H9 (cell line): Measurements from ENCODE around the gene CEP85L. TPM values are rescaled to one million over a fixed set of nuclear protein-coding genes. Genes with fewer than 3 reads are reported as not detected.

Experiments
- DNase-seq: peaks from one replicate; pipeline ENCODE4 v3.0.0-alpha.2; 2017
- H2AFZ ChIP-seq: one replicate; pipeline ENCODE4 v1.6.1; 2013; ENCODE audit warnings: mild to moderate bottlenecking, low read length, control low read depth, moderate library complexity
- H2AK5ac ChIP-seq: 2 replicates; pipeline ENCODE4 v1.6.1; 2013; ENCODE audit warnings: low read length, control low read depth, mixed read lengths; ENCODE audit not compliant: insufficient read length
- H2BK120ac ChIP-seq: one replicate; pipeline ENCODE4 v1.6.1; 2013; ENCODE audit warnings: low read depth, mild to moderate bottlenecking, low read length, control low read depth, inconsistent platforms; ENCODE audit not compliant: poor library complexity, severe bottlenecking
- H2BK12ac ChIP-seq: 2 replicates; pipeline ENCODE4 v1.6.1; 2013; ENCODE audit warnings: low read length, control low read depth, mixed read lengths, low read depth; ENCODE audit not compliant: insufficient read length
- H2BK15ac ChIP-seq: 2 replicates; pipeline ENCODE4 v1.6.1; 2013; ENCODE audit warnings: low read depth, low read length, control low read depth
- H2BK20ac ChIP-seq: one replicate; pipeline ENCODE4 v1.6.1; 2013; ENCODE audit warnings: low read depth, mild to moderate bottlenecking, low read length, control low read depth, inconsistent platforms; ENCODE audit not compliant: poor library complexity, severe bottlenecking
- H2BK5ac ChIP-seq: 2 replicates; pipeline ENCODE4 v1.6.1; 2013; ENCODE audit warnings: low read length, control low read depth, mixed read lengths; ENCODE audit not compliant: insufficient read length
- H3K14ac ChIP-seq: 2 replicates; pipeline ENCODE4 v1.6.1; 2013; ENCODE audit warnings: low read length, control low read depth; ENCODE audit not compliant: insufficient read depth
- H3K18ac ChIP-seq: 2 replicates; pipeline ENCODE4 v1.6.1; 2013; ENCODE audit warnings: low read depth, mild to moderate bottlenecking, mixed read lengths, low read length, control low read depth; ENCODE audit not compliant: insufficient read length
- H3K23ac ChIP-seq: 2 replicates; pipeline ENCODE4 v1.6.1; 2013; ENCODE audit warnings: low read length, control low read depth, mixed read lengths, low read depth; ENCODE audit not compliant: insufficient read length
- H3K23me2 ChIP-seq: 2 replicates; pipeline ENCODE4 v1.6.1; 2013; ENCODE audit warnings: low read depth, mild to moderate bottlenecking, mixed read lengths, low read length, control low read depth; ENCODE audit not compliant: insufficient read length, poor library complexity, severe bottlenecking
- H3K27ac ChIP-seq: 2 replicates; pipeline ENCODE4 v1.5.1; 2013; ENCODE audit warnings: low read length, control low read depth, mixed read lengths, low read depth; ENCODE audit not compliant: insufficient read length
- H3K27me3 ChIP-seq: 2 replicates; pipeline ENCODE4 v1.6.1; 2013; ENCODE audit warnings: low read length, control low read depth, inconsistent platforms; ENCODE audit not compliant: insufficient read depth
- H3K4ac ChIP-seq: 2 replicates; pipeline ENCODE4 v1.6.1; 2013; ENCODE audit warnings: low read depth, mild to moderate bottlenecking, control low read depth, inconsistent platforms, low read length, moderate library complexity
- H3K4me1 ChIP-seq: 2 replicates; pipeline ENCODE4 v1.6.1; 2013; ENCODE audit warnings: low read length, control low read depth, inconsistent platforms; ENCODE audit not compliant: insufficient read depth
- H3K4me2 ChIP-seq: 2 replicates; pipeline ENCODE4 v1.6.1; 2013; ENCODE audit warnings: low read length, control low read depth, mixed read lengths; ENCODE audit not compliant: insufficient read length, insufficient read depth
- H3K56ac ChIP-seq: 2 replicates; pipeline ENCODE4 v1.6.1; 2013; ENCODE audit warnings: low read depth, mild to moderate bottlenecking, mixed read lengths, low read length, control low read depth; ENCODE audit not compliant: insufficient read length
- H3K79me1 ChIP-seq: 2 replicates; pipeline ENCODE4 v1.6.1; 2013; ENCODE audit warnings: low read depth, mild to moderate bottlenecking, moderate library complexity, low read length, control low read depth, inconsistent platforms; ENCODE audit not compliant: insufficient read depth, poor library complexity, severe bottlenecking
- H3K79me2 ChIP-seq: 2 replicates; pipeline ENCODE4 v1.6.1; 2013; ENCODE audit warnings: low read length, control low read depth, inconsistent platforms; ENCODE audit not compliant: insufficient read depth
- H3K9ac ChIP-seq: 2 replicates; pipeline ENCODE4 v1.6.1; 2013; ENCODE audit warnings: low read length, control low read depth, mixed read lengths; ENCODE audit not compliant: insufficient read length; ENCODE audit errors: extremely low read depth
- H3K9me3 ChIP-seq: one replicate; pipeline ENCODE4 v1.6.1; 2013; ENCODE audit warnings: low read depth, low read length, inconsistent platforms; ENCODE audit not compliant: control insufficient read depth
- H3T11ph ChIP-seq: one replicate; pipeline ENCODE4 v1.6.1; 2013; ENCODE audit warnings: mild to moderate bottlenecking, low read length, control low read depth, inconsistent platforms
- H4K20me1 ChIP-seq: one replicate; pipeline ENCODE4 v1.6.1; 2013; ENCODE audit not compliant: control insufficient read depth, insufficient read length, insufficient read depth
- H4K5ac ChIP-seq: 2 replicates; pipeline ENCODE4 v1.6.1; 2013; ENCODE audit warnings: low read depth, mild to moderate bottlenecking, mixed read lengths, low read length, control low read depth; ENCODE audit not compliant: insufficient read length
- H4K8ac ChIP-seq: replicated peaks from 2 replicates; pipeline ENCODE4 v1.6.1; 2013; ENCODE audit warnings: low read length, control low read depth, mixed read lengths, low read depth; ENCODE audit not compliant: insufficient read length
- H4K91ac ChIP-seq: 2 replicates; pipeline ENCODE4 v1.6.1; 2013; ENCODE audit warnings: low read depth, mild to moderate bottlenecking, moderate library complexity, mixed read lengths, low read length, control low read depth; ENCODE audit not compliant: insufficient read length
- H3K27ac Mint-ChIP-seq, 3 experiments: 2 replicates in 2 of 3; 3 replicates in 1 of 3; pipeline ENCODE4 v1.8.0; 2020 to 2021; ENCODE audit warnings: mixed read lengths in 3 of 3, mild to moderate bottlenecking in 1 of 3, moderate library complexity in 1 of 3
- H3K27me3 Mint-ChIP-seq: 2 replicates; pipeline ENCODE4 v1.8.0; 2021; ENCODE audit warnings: low read depth, mild to moderate bottlenecking, moderate library complexity, mixed read lengths
- H3K36me3 Mint-ChIP-seq, 3 experiments: 2 replicates in 2 of 3; 3 replicates in 1 of 3; pipeline ENCODE4 v1.8.0; 2020 to 2021; ENCODE audit warnings: low read depth in 3 of 3, mixed read lengths in 3 of 3; ENCODE audit not compliant: insufficient read depth in 1 of 3
- H3K4me1 Mint-ChIP-seq, 2 experiments: 2 replicates each; pipeline ENCODE4 v1.8.0; 2020; ENCODE audit warnings: mixed read lengths in 2 of 2
- H3K4me3 Mint-ChIP-seq, 2 experiments: 2 replicates in 1 of 2; 3 replicates in 1 of 2; pipeline ENCODE4 v1.8.0; 2020 to 2021; ENCODE audit warnings: mild to moderate bottlenecking in 2 of 2, mixed read lengths in 2 of 2, moderate library complexity in 1 of 2
- H3K9me3 Mint-ChIP-seq, 2 experiments: 2 replicates in 1 of 2; 3 replicates in 1 of 2; pipeline ENCODE4 v1.8.0; 2020; ENCODE audit warnings: mild to moderate bottlenecking in 2 of 2, mixed read lengths in 2 of 2, moderate library complexity in 1 of 2
- WGBS: extraction: QIAGEN DNeasy Blood & Tissue Kit; methylation state at CpG from one replicate; pipeline ENCODE4 v1.1.7; 2013; ENCODE audit warnings: missing lambda C conversion rate, low lambda C conversion rate, mixed read lengths; ENCODE audit not compliant: insufficient read length; ENCODE audit errors: extremely low coverage; 5-methylcytosine and 5-hydroxymethylcytosine counted together
- total RNA-seq: library from RNA; stranded (reverse); gene quantifications from 2 replicates; pipeline ENCODE4 v1.2.1, GENCODE V29; 2021
- TF ChIP-seq, protein P1 (sequence below): fragments of 200-600 bp; sonication (generic); conservative IDR thresholded peaks from 3 replicates; pipeline ENCODE4 v1.8.0; 2021; ENCODE audit warnings: antibody characterized with exemption, mild to moderate bottlenecking

Gene CEP85L
- total RNA-seq, 1 experiment from 2014 or later: 3.8 TPM

DNA sequence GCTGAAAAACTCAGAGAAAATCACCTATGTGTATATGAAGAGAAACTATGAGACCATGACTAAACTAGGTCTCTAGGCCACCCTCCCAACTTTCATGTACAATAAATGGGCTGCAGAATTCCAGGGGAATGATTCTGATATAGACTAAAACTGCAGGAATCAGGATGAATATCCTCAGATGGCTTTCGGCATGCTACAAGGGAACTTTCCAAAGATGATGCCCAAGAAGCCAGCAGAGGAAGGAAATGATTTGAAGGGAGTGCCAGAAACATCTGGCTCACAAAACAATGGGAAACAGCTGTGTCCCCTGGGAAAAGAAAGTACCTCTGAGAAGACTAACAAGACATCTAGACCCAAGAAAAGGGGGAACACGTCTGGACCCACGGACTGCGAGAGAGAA, 62.2 kb downstream of the CEP85L start:
- no peak overlapping the region for H4K5ac ChIP-seq
- no peak overlapping the region for H3K14ac ChIP-seq
- no peak overlapping the region for H3K27ac Mint-ChIP-seq
- no peak overlapping the region for H2AFZ ChIP-seq
- no peak overlapping the region for H4K91ac ChIP-seq
- no peaks in the 10 kb centered on the region for H3K27me3 Mint-ChIP-seq
- H3K23me2 ChIP-seq: no peaks in the 10 kb centered on the region
- peaks cover 2% of the 10 kb centered on the region for H3K79me1 ChIP-seq
- DNase-seq: no peak
- H2BK120ac ChIP-seq: no peak overlapping the region
- H2BK15ac ChIP-seq: no peak overlapping the region
- no peak overlapping the region for H2BK12ac ChIP-seq
- no CpG with 5 or more reads among the region's 4 CpGs for WGBS
- H3K23ac ChIP-seq: no peak overlapping the region
- no peak overlapping the region for H2AK5ac ChIP-seq
- no peak overlapping the region for H3K9ac ChIP-seq
- H3K56ac ChIP-seq: no peak overlapping the region
- H2BK20ac ChIP-seq: no peak overlapping the region
- no peaks in the 10 kb centered on the region for H3K27me3 ChIP-seq
- no peaks in the 10 kb centered on the region; a peak in 1 of 5 replicates for H3K9me3 Mint-ChIP-seq
- no peaks in the 10 kb centered on the region for H3K9me3 ChIP-seq
- TF ChIP-seq, protein P1, sequence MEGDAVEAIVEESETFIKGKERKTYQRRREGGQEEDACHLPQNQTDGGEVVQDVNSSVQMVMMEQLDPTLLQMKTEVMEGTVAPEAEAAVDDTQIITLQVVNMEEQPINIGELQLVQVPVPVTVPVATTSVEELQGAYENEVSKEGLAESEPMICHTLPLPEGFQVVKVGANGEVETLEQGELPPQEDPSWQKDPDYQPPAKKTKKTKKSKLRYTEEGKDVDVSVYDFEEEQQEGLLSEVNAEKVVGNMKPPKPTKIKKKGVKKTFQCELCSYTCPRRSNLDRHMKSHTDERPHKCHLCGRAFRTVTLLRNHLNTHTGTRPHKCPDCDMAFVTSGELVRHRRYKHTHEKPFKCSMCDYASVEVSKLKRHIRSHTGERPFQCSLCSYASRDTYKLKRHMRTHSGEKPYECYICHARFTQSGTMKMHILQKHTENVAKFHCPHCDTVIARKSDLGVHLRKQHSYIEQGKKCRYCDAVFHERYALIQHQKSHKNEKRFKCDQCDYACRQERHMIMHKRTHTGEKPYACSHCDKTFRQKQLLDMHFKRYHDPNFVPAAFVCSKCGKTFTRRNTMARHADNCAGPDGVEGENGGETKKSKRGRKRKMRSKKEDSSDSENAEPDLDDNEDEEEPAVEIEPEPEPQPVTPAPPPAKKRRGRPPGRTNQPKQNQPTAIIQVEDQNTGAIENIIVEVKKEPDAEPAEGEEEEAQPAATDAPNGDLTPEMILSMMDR: no peak
- H3K27ac ChIP-seq: no peak overlapping the region
- peaks cover 4% of the 10 kb centered on the region; the same call in 1 of the 2 replicates for H3K4me1 ChIP-seq
- peaks cover 15 to 18% of the 10 kb centered on the region in 2 experiments for H3K4me1 Mint-ChIP-seq
- no peak overlapping the region for H3K4me2 ChIP-seq
- H3K4me3 Mint-ChIP-seq: no peak overlapping the region
- no peaks in the 10 kb centered on the region for H4K20me1 ChIP-seq
- H3T11ph ChIP-seq: no peak overlapping the region
- no peak overlapping the region for H4K8ac ChIP-seq
- no peaks in the 10 kb centered on the region for H3K36me3 Mint-ChIP-seq
- H3K79me2 ChIP-seq: no peaks in the 10 kb centered on the region
- H2BK5ac ChIP-seq: no peak overlapping the region
- no peak overlapping the region for H3K18ac ChIP-seq
- H3K4ac ChIP-seq: no peak overlapping the region
